K562 (cell line): ENCODE data around the gene TFAP2D. TPM values are rescaled to one million over a fixed set of nuclear protein-coding genes. Genes with fewer than 3 reads are reported as not detected.

Experiments
- ATAC-seq: fragments of 200-7000 bp; cut with Tn5 transposase; 3 replicates; pipeline ENCODE4 v1.9.1; 2020; ENCODE audit warnings: moderate library complexity
- BruUV-seq: library from RNA; stranded (reverse); fragments of 400-500 nt; replicated peaks from 2 replicates; lab custom pipeline; 2021; lab: Mats Ljungman, UMichigan
- CTCF ChIA-PET: fragments of 300-600 bp; formaldehyde crosslinking; extraction: SDS; loops from one replicate; lab custom pipeline; 2021; ENCODE audit warnings: low intra/inter-chr PET ratio; lab: Yijun Ruan, JAX
- POLR2A ChIA-PET: fragments of 300-600, 350-650 bp; sonication (Branson Sonifier 250); formaldehyde crosslinking; extraction: SDS; loops from one replicate; lab custom pipeline; 2021; ENCODE audit warnings: antibody characterized with exemption, inconsistent platforms; lab: Yijun Ruan, JAX
- DNase-seq, 4 experiments: peaks; one replicate each; pipeline versions ENCODE4 v3.0.0 to v3.0.0-alpha.2; 2011 to 2018; ENCODE audit warnings: low spot score in 3 of 4, mixed read lengths in 3 of 4; ENCODE audit errors: extremely low read depth in 1 of 4
- FAIRE-seq: peaks from 2 replicates; lab custom pipeline; 2011; peaks lifted over from hg19 to GRCh38; lab: Jason Lieb, UNC
- H2AFZ ChIP-seq: 2 replicates; pipeline ENCODE4 v1.6.0; 2011; ENCODE audit warnings: low read depth, low read length, control low read depth, inconsistent platforms
- H3K27ac ChIP-seq: fragments of 200-600 bp; 3 replicates; pipeline ENCODE4 v1.8.0; 2011; ENCODE audit warnings: low read depth, mild to moderate bottlenecking, control low read depth, inconsistent platforms, low read length, moderate library complexity, mixed read lengths; ENCODE audit errors: extremely low read depth
- H3K27me3 ChIP-seq, 2 experiments: fragments of 300-600 bp in 1 of 2; 2 replicates in 1 of 2; 3 replicates in 1 of 2; pipeline versions ENCODE4 v1.6.0 to v1.8.0; 2011; ENCODE audit warnings: inconsistent platforms in 2 of 2, low read length in 2 of 2, mild to moderate bottlenecking in 1 of 2, mixed read lengths in 1 of 2, moderate library complexity in 1 of 2; ENCODE audit not compliant: control insufficient read depth in 2 of 2, insufficient read depth in 2 of 2
- H3K36me3 ChIP-seq: fragments of 300-600 bp; 3 replicates; pipeline ENCODE4 v1.8.0; 2011; ENCODE audit warnings: mild to moderate bottlenecking, low read length, inconsistent platforms; ENCODE audit not compliant: control insufficient read depth, insufficient read depth
- H3K4me1 ChIP-seq, 2 experiments: fragments of 200-600 bp in 1 of 2; replicated peaks in 1 of 2; 2 replicates in 1 of 2; 3 replicates in 1 of 2; pipeline versions ENCODE4 v1.5.1 to v1.8.0; 2011; ENCODE audit warnings: inconsistent platforms in 2 of 2, low read length in 2 of 2, mild to moderate bottlenecking in 1 of 2, mixed read lengths in 1 of 2, moderate library complexity in 1 of 2; ENCODE audit not compliant: control insufficient read depth in 2 of 2, insufficient read depth in 2 of 2
- H3K4me2 ChIP-seq: 2 replicates; pipeline ENCODE4 v1.6.1; 2011; ENCODE audit warnings: low read length, control low read depth, inconsistent platforms, mixed read lengths; ENCODE audit not compliant: insufficient read depth
- H3K4me3 ChIP-seq: fragments of 200-600 bp; sonication (generic), shearing (Covaris generic); 2 replicates; pipeline ENCODE4 v1.5.1; 2016; ENCODE audit warnings: control low read depth, inconsistent platforms
- H3K79me2 ChIP-seq: fragments of 200-600 bp; 3 replicates; pipeline ENCODE4 v1.8.0; 2011; ENCODE audit warnings: low read length, inconsistent platforms; ENCODE audit not compliant: control insufficient read depth, insufficient read depth
- H3K9ac ChIP-seq, 2 experiments: 2 replicates each; pipeline versions ENCODE4 v1.6.0 to v1.6.1; 2011; ENCODE audit warnings: low read depth in 2 of 2, low read length in 2 of 2, control low read depth in 1 of 2, inconsistent platforms in 1 of 2, mild to moderate bottlenecking in 1 of 2, mixed read lengths in 1 of 2; ENCODE audit not compliant: insufficient read depth in 1 of 2
- H3K9me1 ChIP-seq: one replicate; pipeline ENCODE4 v1.6.0; 2011; ENCODE audit warnings: inconsistent platforms, mild to moderate bottlenecking, low read length, moderate library complexity; ENCODE audit not compliant: control insufficient read depth, insufficient read depth
- H3K9me3 ChIP-seq: replicated peaks from 2 replicates; pipeline ENCODE4 v1.5.1; 2011; ENCODE audit warnings: low read depth, low read length, inconsistent platforms; ENCODE audit not compliant: control insufficient read depth, insufficient read depth
- H4K20me1 ChIP-seq: replicated peaks from 2 replicates; pipeline ENCODE4 v1.6.1; 2011; ENCODE audit warnings: low read length, inconsistent platforms, mixed read lengths; ENCODE audit not compliant: control insufficient read depth, insufficient read depth
- CBFA2T2 ChIP-seq: fragments of 450-650 bp; conservative IDR thresholded peaks from 2 replicates; pipeline ENCODE4 v1.6.1; 2017; ENCODE audit warnings: mild to moderate bottlenecking
- GTF2A2 ChIP-seq: IDR thresholded peaks from 2 replicates; pipeline ENCODE4 v1.6.1; 2016; ENCODE audit warnings: mild to moderate bottlenecking, missing genetic modification characterization, missing compliant biosample characterization
- HMBOX1 ChIP-seq: sonication (generic); IDR thresholded peaks from 2 replicates; pipeline ENCODE4 v1.6.1; 2016
- NONO ChIP-seq, 2 experiments: fragments of 200-400 bp in 1 of 2; fragments of 450-650 bp in 1 of 2; formaldehyde crosslinking in 1 of 2; IDR thresholded peaks; 2 replicates each; pipeline ENCODE4 v1.6.1; 2017; ENCODE audit warnings: low read depth in 2 of 2, mild to moderate bottlenecking in 2 of 2, moderate library complexity in 2 of 2, low read length in 1 of 2
- POLR2AphosphoS5 ChIP-seq: IDR thresholded peaks from 2 replicates; pipeline ENCODE4 v1.6.1; 2011; ENCODE audit warnings: mild to moderate bottlenecking, low read depth, low read length, moderate library complexity; ENCODE audit not compliant: control insufficient read depth, insufficient read depth
- RBM39 ChIP-seq: fragments of 200-400 bp; formaldehyde crosslinking; optimal IDR thresholded peaks from 2 replicates; pipeline ENCODE3; 2018; ENCODE audit warnings: low read depth, low read length
- SETDB1 ChIP-seq: IDR thresholded peaks from one replicate; pipeline ENCODE4 v1.6.1; 2012; ENCODE audit warnings: low read length, control low read depth, inconsistent platforms
- TCF7L2 ChIP-seq: fragments of 150-350 bp; IDR thresholded peaks from 2 replicates; pipeline ENCODE4 v1.6.1; 2016; ENCODE audit warnings: low read depth, mild to moderate bottlenecking, low read length, moderate library complexity
- TEAD4 ChIP-seq, 2 experiments: sonication (generic) in 1 of 2; formaldehyde crosslinking in 1 of 2; IDR thresholded peaks; 2 replicates each; pipeline versions ENCODE4 v1.6.1 to v1.8.0; 2012 to 2022; ENCODE audit warnings: borderline replicate concordance in 1 of 2, inconsistent platforms in 1 of 2, low read length in 1 of 2, mild to moderate bottlenecking in 1 of 2, missing genetic modification reagents in 1 of 2
- ZBTB17 ChIP-seq: fragments of 450-650 bp; formaldehyde crosslinking; IDR thresholded peaks from 2 replicates; pipeline ENCODE4 v1.4.0; 2020; ENCODE audit warnings: mild to moderate bottlenecking
- ZNF512 ChIP-seq: IDR thresholded peaks from 2 replicates; pipeline ENCODE4 v1.6.1; 2016; ENCODE audit warnings: missing genetic modification characterization, missing compliant biosample characterization
- ZNF707 ChIP-seq: fragments of 250-450 bp; sonication (Bioruptor Pico); conservative IDR thresholded peaks from 2 replicates; pipeline ENCODE4 v1.8.0; 2022; ENCODE audit warnings: inconsistent platforms, mild to moderate bottlenecking, moderate library complexity
- ZZZ3 ChIP-seq: fragments of 450-650 bp; IDR thresholded peaks from 2 replicates; pipeline ENCODE4 v1.6.1; 2016; ENCODE audit warnings: antibody characterized with exemption, mild to moderate bottlenecking, moderate library complexity
- WGBS: fragments of 100-300 bp; shearing (Covaris generic); methylation state at CpG from one replicate; pipeline ENCODE4 v1.1.6; 2016; ENCODE audit warnings: low coverage, mixed read lengths; ENCODE audit not compliant: insufficient coverage; ENCODE audit errors: missing lambda C conversion rate; 5-methylcytosine and 5-hydroxymethylcytosine counted together
- in situ Hi-C: fragments of 300-500 bp; cut with MboI; formaldehyde crosslinking; loops from 4 replicates; pipeline ENCODE4 v1.15.0; 2018; ENCODE audit warnings: inconsistent platforms, mixed read lengths
- intact Hi-C: fragments of 100-400 bp; cut with micrococcal nuclease; formaldehyde crosslinking; loops from 2 replicates; pipeline ENCODE4 v1.14.2; 2022
- polyA plus RNA-seq, 8 experiments: library from polyadenylated mRNA; depleted of rRNA in 4 of 8; stranded (reverse) in 5 of 8; unstranded in 3 of 8; fragments of >200 nt; fragmentation: Nextera tagmentation in 2 of 8; fragmentation: Illumina TruSeq in 1 of 8; extraction: Ambion mirVana in 2 of 8; extraction: Trizol in 1 of 8; gene quantifications; 2 replicates each; pipeline versions ENCODE4 v1.2.1 to v1.2.3, GENCODE V29; 2011 to 2014; ENCODE audit warnings: inconsistent platforms in 1 of 8, missing spikeins in 1 of 8
- total RNA-seq, 7 experiments: library from RNA; depleted of rRNA in 6 of 7; stranded (reverse); fragments of >200 nt in 6 of 7; fragmentation: Illumina TruSeq in 2 of 7; extraction: Trizol in 2 of 7; gene quantifications; 2 replicates each; pipeline versions ENCODE4 v1.2.1 to v1.2.3, GENCODE V29; 2011 to 2021; ENCODE audit warnings: low replicate concordance in 1 of 7

Gene TFAP2D
- total and polyA plus RNA-seq, 9 of the 15 experiments (the other 6 are each of a cell fraction or from before 2014, with no cell fraction given) = not detected

DNA sequence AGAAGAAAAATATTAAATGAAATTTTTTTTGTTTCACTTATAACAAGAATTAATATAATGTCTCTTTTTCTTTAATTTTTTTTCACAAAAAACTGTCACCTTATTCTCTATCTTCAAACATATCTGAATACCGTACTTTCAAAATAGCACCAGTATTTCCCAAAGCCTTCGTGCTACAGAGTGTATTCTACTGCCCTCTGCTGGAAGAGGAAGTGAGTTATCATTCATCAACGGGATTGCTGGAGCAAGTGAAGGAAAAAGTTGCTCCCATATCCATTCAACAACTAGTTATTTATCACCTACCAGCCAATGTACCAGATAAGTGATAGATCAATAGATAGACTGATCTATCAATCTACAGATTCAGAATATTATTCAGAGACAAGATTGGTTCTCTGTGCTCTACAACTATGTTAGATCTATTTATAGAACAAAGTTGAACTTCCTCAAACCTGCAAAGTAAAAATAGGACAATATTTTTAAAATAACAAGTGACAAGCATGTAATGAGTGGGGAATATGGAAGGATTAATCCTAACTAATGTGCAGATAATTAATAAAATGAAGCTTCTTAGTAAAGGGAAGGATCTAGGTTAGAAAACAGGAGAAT lies 78.7 kb downstream of the TFAP2D start (continued):
- TF ChIP-seq TEAD4 (IDR thresholded peaks at IDR 0.05; ENCODE audit: low read length) (peak; percentile 31; the same call in 1 of the 2 replicates), TEAD4 (CRISPR knock-in tag; IDR thresholded peaks at IDR 0.05; ENCODE audit: borderline replicate concordance) (no peak)

DNA sequence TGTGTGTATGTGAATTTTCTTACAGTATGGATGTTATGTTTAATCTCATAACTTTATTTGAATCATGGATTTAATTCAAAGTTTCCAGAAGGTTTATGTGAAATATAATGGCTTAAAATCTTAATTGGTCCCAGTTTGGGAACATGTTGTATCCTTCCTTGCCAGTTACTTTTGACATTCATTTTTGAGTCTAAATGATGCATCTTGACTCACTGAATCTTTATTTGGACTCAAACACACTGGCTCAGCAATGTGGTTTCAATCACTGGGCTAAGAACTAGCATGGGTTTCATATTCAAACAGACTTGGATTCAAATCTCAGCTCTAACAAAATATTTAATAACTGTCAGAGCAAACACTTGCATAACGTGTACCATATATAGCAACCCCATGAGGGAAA lies 79.4 kb downstream of the TFAP2D start:
- Histone ChIP-seq H3K36me3 (no peaks in the 10 kb centered on the region), H3K27me3 (no peaks in the 10 kb centered on the region), H3K9me1 (no peaks in the 10 kb centered on the region), H3K4me1 (no peaks in the 10 kb centered on the region), H3K79me2 (no peaks in the 10 kb centered on the region), H3K9me3 (no peaks in the 10 kb centered on the region), H3K27ac (no peak overlapping the region), H3K9ac (no peak overlapping the region), H4K20me1 (no peaks in the 10 kb centered on the region), H3K4me2 (no peak overlapping the region), H3K4me3 (no peak overlapping the region), H2AFZ (no peak overlapping the region)
- in situ Hi-C loops = loop anchor here (10.0 kb wide), 1 partner anchor 668 kb away; no protein-coding TSS in a partner anchor
- TF ChIP-seq NONO (IDR thresholded peaks at IDR 0.05; ENCODE audit: low read depth in 2 of 2, low read length in 1 of 2) (no peak), GTF2A2 (no peak), ZZZ3 (no peak), ZBTB17 (CRISPR knock-in tag) (no peak), RBM39 (no peak), SETDB1 (no peak), POLR2AphosphoS5 (no peak), ZNF707 (CRISPR knock-in tag) (no peak), TCF7L2 (no peak), CBFA2T2 (no peak), ZNF512 (tag) (no peak), HMBOX1 (no peak)
- BruUV-seq = no TSS peak
- intact Hi-C loops = loop anchor here (1.0 to 5.0 kb wide), 3 partner anchors 135 to 664 kb away; no protein-coding TSS in a partner anchor
- ATAC-seq (no peak), DNase-seq (no peak), FAIRE-seq (no peak)
- ChIA-PET POLR2A (no interaction called here), CTCF (no interaction called here)
- WGBS = 0% methylated on average over 1 of the region's 1 CpG
